ENCODE data around the gene ARHGAP20.

- no peak for TF ChIP-seq CTCF (IDR thresholded peaks at IDR 0.05; ENCODE audit: control extremely low read depth in 1 of 3, insufficient read depth in 1 of 3, low read depth in 1 of 3, low read length in 3 of 3)
- TF ChIP-seq YY1 (IDR thresholded peaks at IDR 0.05; ENCODE audit: low read depth, low read length) = no peak
- TF ChIP-seq TAF1 (IDR thresholded peaks at IDR 0.05; ENCODE audit: low read depth, low read length) = no peak
- no peak for TF ChIP-seq SUZ12 (IDR thresholded peaks at IDR 0.05; ENCODE audit: low read length)
- TF ChIP-seq POLR2A (IDR thresholded peaks at IDR 0.05; ENCODE audit: control extremely low read depth in 1 of 2, low read depth in 2 of 2, low read length in 2 of 2) = no peak
- no peak for TF ChIP-seq ATF3 (IDR thresholded peaks at IDR 0.05; ENCODE audit: insufficient read depth, low read depth, low read length)
- TF ChIP-seq KDM1A (IDR thresholded peaks at IDR 0.05; ENCODE audit: borderline replicate concordance, low read length) = no peak
- TF ChIP-seq JUN (IDR thresholded peaks at IDR 0.05; ENCODE audit: low read depth, low read length) = no peak
- TF ChIP-seq SIX5 (IDR thresholded peaks at IDR 0.05; ENCODE audit: low read depth, low read length) = no peak
Observed at GRCh38 chr11:110564676-110565356, 147.4 kb downstream of the ARHGAP20 start.

Measured in H1 (cell line).